HEK293 (cell line): Measurements from ENCODE around the gene GLCE.

Experiments
- CTCF ChIP-seq: fragments of 450-650 bp; formaldehyde crosslinking; IDR thresholded peaks from 2 replicates; pipeline ENCODE4 v1.5.1; 2016; ENCODE audit warnings: missing biosample characterization, missing genetic modification characterization
- TF ChIP-seq, protein P1 (sequence below): fragments of 450-650 bp; formaldehyde crosslinking; IDR thresholded peaks from 2 replicates; pipeline ENCODE4 v1.5.1; 2016; ENCODE audit warnings: missing biosample characterization, missing genetic modification characterization

DNA sequence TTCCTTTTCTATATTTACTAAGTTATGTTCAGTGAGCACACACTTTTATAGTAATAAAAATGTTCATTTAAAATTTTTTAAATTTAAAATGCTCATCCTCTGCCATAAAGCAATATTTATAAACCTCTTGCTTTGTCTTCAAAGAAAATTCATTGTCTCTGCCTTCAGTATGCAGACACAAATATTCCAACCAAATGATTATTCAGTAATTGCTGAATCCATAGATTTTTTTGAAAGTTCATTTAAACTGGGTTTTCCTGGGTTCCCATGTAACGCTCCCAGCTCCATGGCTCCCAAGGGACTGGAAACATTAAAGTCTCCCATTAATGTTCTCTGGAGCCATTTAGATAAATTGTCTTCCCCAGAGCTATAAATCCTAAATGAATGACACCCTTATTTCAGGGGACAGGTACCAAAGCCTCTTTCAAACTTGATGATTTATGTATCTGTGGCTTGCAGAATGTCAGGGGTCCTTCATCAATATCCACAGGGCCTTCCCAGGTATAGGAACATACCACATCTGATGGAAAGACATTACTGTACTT, 15.2 kb upstream of the GLCE start:
- TF ChIP-seq, protein P1, sequence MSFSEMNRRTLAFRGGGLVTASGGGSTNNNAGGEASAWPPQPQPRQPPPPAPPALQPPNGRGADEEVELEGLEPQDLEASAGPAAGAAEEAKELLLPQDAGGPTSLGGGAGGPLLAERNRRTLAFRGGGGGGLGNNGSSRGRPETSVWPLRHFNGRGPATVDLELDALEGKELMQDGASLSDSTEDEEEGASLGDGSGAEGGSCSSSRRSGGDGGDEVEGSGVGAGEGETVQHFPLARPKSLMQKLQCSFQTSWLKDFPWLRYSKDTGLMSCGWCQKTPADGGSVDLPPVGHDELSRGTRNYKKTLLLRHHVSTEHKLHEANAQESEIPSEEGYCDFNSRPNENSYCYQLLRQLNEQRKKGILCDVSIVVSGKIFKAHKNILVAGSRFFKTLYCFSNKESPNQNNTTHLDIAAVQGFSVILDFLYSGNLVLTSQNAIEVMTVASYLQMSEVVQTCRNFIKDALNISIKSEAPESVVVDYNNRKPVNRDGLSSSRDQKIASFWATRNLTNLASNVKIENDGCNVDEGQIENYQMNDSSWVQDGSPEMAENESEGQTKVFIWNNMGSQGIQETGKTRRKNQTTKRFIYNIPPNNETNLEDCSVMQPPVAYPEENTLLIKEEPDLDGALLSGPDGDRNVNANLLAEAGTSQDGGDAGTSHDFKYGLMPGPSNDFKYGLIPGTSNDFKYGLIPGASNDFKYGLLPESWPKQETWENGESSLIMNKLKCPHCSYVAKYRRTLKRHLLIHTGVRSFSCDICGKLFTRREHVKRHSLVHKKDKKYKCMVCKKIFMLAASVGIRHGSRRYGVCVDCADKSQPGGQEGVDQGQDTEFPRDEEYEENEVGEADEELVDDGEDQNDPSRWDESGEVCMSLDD (tag by site-specific recombination) = no peak
- TF ChIP-seq CTCF = no peak
